ENCODE data around the gene MRFAP1.

MRFAP1 gene

GRCh38 chr4:6640292-6641163, at the start of gene MRFAP1:
TSS of gene MRFAP1 (plus strand) at chr4:6640685. CDS start at chr4:6640863, 178 bp downstream.
- DNase-seq (ENCODE audit: low read depth, low spot score), result peak; percentile 75

DNA sequence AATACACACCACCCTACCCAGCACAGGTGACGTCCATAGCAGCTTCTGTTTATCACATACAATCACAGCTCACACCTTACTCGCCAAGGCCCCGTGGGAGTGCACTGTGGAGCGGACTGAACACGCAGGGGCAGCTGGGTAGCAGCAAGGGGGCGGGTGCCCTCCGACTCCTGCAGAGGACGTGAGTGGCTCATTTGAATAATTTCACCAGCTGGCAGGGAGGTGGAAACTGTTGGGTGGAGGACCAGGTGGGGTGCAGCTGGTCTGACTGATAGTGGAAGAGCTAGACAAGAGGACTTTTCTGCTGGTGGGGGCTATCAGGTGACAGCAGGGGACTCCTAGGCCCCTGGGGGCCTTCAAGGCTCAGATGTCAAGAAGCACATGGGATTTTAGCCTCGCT, 49.2 kb upstream of the MRFAP1 start:
- no peak for DNase-seq (ENCODE audit: low read depth, low spot score)

- no peak for DNase-seq (ENCODE audit: low read depth, low spot score)
Observed at GRCh38 chr4:6591781-6592180, 48.7 kb upstream of the MRFAP1 start.

DNA sequence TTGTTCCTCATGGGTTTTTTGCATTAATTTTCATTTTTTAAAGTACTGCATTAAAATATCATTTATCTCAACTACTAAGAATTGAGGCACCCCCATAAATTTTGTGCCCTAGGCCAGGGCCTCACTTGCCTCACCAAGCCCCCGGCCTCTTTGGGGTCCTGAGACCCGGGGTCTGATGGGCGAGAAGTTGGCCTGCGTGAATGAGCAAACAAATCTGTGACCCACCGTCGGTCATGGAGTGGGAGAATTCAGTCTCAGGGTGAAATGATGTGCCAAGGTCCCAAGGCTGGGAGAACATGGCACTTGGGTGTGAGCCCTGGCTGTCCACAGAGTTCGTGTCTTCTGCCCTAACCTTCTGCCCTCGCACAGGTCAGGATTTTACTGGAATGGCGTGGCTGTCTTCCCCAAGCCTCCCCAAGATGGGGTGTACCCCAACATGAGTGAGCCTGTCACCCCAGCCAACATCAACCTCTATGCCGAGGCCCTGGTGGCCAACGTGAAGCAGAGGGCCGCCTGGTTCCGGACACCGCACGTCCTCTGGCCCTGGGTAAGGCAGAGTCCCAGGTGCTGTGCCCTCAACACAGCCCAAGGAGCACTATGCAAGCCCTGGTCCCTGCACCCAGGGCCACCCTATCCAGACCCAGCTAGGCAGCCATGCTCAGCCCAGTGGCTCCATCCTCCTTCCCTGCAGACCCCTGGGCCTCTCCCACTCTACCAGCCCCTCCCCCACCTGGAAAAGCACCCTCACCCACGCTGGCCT, 47.5 kb upstream of the MRFAP1 start:
- no peak for DNase-seq (ENCODE audit: low read depth, low spot score)

GRCh38 chr4:6594341-6594740, 46.1 kb upstream of the MRFAP1 start:
- DNase-seq (ENCODE audit: low read depth, low spot score), result no peak

- DNase-seq (ENCODE audit: low read depth, low spot score), result no peak
Observed at GRCh38 chr4:6594826-6595355, 45.6 kb upstream of the MRFAP1 start.

DNA sequence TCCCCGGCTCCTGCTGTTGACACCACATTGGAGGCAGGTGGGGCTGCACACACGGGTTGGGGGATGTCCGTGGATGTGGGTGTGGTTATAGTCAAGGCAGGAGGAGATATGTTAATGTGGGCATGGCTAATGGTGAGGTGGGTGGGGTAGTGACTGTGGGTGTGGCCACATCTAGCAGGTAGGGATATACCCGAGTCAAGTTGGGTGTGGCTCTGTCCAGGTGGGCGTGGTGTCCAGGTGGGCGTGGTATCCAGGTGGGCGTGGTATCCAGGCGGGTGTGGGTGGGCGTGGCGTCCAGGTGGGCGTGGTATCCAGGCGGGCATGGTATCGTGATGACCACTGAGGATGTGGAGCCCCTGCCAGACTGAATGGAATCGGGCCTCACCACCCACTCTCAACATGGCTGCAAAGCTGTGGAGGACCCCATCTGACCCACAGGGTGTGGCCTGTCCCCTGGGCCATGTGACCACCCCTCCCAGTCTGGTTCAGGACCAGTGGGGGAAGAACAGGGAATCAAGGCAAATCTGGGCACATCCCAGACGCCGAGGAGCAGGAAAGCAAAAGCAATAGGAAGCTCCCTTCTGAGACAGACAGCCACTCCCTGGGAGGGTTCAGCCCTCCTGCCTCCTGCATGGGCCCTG, 44.5 kb upstream of the MRFAP1 start:
- DNase-seq (ENCODE audit: low read depth, low spot score), result no peak

- DNase-seq (ENCODE audit: low read depth, low spot score), result no peak
Observed at GRCh38 chr4:6596948-6597347, 43.5 kb upstream of the MRFAP1 start.

- no peak for DNase-seq (ENCODE audit: low read depth, low spot score)
Observed at GRCh38 chr4:6598127-6598526, 42.4 kb upstream of the MRFAP1 start.

DNA sequence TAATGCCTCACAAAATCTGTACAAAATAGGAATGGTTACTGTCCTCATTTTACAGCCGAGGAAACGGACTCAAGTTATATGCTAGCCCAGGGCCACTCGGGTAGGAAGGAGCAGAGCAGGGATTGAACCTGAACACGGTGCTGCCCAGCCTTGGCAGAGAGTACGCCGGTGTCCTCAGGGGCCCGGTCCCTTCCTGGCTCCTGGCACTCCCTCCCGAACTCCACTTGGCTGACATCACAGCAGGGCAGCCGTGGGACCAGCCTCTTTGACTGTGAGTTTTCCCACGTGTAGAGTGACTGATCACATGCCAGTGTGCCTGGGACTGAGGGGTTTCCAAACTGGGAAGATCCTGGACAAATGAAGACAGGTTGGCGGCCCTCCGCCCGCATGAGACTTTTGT, 41.8 kb upstream of the MRFAP1 start:
- no peak for DNase-seq (ENCODE audit: low read depth, low spot score)

GRCh38 chr4:6601661-6602250, 38.7 kb upstream of the MRFAP1 start:
- no peak for DNase-seq (ENCODE audit: low read depth, low spot score)

DNA sequence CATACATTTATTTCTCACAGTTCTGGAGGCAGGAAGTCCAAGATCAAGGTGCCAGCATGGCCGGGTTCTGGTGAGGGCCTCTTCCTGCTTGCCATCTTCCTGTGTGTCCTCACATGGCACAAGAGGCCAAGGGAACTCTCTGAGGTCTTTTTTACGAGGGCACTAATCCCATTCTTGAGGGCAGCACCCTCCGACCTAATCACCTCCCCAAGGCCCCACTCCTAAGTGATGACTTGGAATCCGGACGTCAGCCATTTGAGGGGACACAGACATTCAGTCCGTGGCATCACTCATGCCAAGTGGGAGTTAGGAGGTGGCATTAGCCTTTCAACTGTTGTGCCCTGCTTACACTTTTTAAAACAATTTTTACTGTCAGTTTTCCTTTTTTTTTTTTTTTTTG, 38.2 kb upstream of the MRFAP1 start:
- no peak for DNase-seq (ENCODE audit: low read depth, low spot score)

- no peak for DNase-seq (ENCODE audit: low read depth, low spot score)
Observed at GRCh38 chr4:6603128-6603527, 37.4 kb upstream of the MRFAP1 start.

DNA sequence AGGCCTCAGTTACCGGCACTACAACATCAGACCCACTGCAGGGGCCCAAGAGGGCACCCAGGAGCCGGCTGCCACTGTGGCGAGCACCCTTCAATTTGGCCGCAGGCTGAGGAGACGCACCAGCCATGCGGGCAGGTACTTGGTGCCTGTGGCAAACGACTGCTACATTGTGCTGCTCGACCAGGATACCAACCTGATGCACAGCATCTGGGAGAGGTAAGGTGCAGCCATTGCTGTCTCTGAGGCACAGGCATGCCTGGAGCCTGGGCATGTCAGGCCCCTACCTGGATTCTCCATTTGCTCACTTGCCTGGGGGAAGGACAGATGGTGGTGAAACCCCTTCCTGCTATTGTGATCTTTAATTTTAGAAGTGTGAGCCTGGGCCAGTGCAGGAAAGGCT, 35.4 kb upstream of the MRFAP1 start:
- no peak for DNase-seq (ENCODE audit: low read depth, low spot score)

DNA sequence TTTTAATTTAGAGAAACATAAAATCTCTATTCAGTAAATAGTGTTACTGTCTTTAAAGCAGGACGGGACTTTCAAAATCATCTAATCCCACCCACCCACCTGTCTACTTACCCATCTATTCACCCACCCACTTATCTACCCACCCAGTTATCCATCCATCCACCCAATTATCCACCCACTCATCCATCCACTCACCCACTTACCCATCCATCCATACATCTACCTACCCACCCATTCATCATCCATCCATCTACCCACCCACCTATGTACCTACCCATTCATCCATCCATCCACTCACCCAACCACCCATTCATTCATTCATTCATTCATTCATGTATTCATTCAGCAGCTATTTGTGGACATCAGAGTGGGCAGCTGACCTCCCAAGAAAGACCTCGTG, 34.9 kb upstream of the MRFAP1 start:
- DNase-seq (ENCODE audit: low read depth, low spot score), result no peak

DNA sequence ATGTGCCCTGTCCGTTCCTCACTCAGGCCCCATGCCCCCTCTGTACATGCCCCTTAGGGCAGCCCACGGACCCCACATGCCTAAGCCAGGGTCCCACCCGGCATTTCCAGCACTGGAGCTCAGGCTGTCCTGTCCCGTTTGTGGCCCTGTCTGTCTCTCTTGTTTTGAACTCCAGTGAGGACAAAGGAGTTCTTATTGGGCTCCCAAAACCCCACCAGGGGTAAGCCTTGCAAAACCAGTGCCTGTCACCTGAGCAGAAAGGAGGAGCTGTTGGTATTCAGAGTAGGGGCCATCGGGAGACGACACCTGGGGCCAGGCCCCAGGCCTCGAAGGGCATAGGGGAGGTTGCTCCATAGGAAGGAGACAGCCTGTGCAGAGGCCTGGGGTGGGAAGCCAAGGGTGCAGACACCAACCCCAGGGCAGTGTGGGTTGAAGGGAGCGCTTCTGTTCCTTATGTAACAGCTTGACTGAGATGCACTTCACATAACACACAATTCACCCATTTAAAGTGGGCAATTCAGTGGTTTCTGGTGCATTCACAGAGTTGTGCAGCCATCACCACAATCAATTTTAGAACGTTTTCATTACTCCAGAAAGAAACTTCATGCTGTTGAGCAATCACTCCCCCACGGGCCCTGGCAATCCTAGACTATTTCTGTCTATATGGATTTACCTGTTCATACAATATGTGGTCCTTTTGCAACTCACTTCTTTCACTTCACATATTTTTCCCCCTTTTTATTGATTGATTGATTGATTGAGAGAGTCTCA, 33.8 kb upstream of the MRFAP1 start:
- no peak for DNase-seq (ENCODE audit: low read depth, low spot score)

GRCh38 chr4:6607368-6608055, 33.0 kb upstream of the MRFAP1 start:
- DNase-seq (ENCODE audit: low read depth, low spot score), result no peak

DNA sequence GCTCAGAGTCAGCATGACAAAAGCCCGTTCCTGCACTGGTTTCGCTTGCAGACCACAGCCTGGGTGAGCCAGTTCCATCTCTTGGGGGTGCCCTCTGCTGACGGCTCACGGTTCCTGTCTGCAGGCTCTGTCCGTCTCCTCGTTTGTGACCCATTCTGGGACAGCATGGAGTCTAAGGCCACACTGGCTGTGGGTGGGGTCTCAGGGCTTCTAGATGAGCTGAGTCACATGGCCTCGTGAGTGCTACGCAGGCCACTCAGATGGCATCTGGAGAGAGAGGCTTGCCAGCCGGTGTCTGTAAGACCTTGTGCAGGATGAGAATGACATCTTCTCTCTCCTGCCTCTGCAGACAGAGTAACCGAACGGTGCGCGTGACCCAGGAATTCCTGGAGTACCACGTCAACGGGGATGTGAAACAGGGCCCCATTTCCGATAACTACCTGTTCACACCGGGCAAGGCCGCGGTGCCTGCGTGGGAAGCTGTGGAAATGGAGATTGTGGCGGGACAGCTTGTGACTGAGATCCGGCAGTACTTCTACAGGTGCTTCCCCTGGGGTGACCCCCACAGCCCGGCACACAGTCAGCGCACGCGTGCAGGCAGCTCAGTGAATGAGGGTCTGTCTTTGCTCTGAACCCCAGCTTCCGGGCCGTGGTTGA, 31.6 kb upstream of the MRFAP1 start:
- DNase-seq (ENCODE audit: low read depth, low spot score), result no peak

DNA sequence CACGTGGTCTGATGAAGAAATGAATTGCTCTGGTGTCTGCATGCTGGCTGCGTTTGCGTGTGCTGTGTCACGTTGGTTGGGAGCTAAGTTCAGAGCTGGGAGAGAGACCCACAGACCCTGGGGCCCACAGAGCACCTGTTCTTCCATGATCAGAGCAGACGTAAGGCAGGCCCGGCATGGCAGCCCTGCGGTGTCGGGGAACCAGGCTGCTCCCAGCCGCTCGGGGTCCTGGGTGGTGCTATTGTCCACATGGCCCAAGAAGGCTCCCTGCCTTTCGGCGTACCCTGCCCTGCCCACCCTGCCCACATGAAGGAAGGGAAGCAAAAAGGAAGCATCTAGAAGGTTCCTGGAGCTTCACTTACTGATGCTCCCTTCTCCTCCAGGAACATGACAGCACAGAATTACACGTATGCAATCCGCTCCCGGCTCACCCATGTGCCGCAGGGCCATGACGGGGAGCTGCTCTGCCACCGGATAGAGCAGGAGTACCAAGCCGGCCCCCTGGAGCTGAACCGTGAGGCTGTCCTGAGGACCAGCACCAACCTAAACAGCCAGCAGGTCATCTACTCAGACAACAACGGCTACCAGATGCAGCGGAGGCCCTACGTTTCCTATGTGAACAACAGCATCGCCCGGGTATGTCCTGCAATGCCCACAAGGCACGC, 30.9 kb upstream of the MRFAP1 start:
- DNase-seq (ENCODE audit: low read depth, low spot score), result no peak

Data from brain pericyte (primary cell).